ENCODE measurements around the gene THAP6.
"Not testable (repeated sequence)": the region's sequence is repeated elsewhere in the genome, so short reads cannot be mapped to it uniquely, and the experiment has no call there.

The THAP6 gene

GRCh38 chr4:75495476-75495875, 18.8 kb upstream of the THAP6 start:
- no peak for TF ChIP-seq ZFX (IDR thresholded peaks at IDR 0.05; ENCODE audit: borderline replicate concordance)
- no peak for TF ChIP-seq CTCF (IDR thresholded peaks at IDR 0.05)
- H3K27ac ChIP-seq: no peak overlapping the region

- no peak overlapping the region for H3K27ac ChIP-seq
Measured at GRCh38 chr4:75496406-75496805, 17.9 kb upstream of the THAP6 start.

GRCh38 chr4:75497133-75497532, 17.1 kb upstream of the THAP6 start:
- TF ChIP-seq ZFX (IDR thresholded peaks at IDR 0.05; ENCODE audit: borderline replicate concordance) (no peak), CTCF (IDR thresholded peaks at IDR 0.05) (no peak)
- H3K27ac ChIP-seq: no peak overlapping the region

More at GRCh38 chr4:75496406-75496805, 17.9 kb upstream of the THAP6 start:
- TF ChIP-seq CTCF (IDR thresholded peaks at IDR 0.05) (no peak), ZFX (IDR thresholded peaks at IDR 0.05; ENCODE audit: borderline replicate concordance) (no peak)

GRCh38 chr4:75498041-75498440, 16.2 kb upstream of the THAP6 start:
- H3K27ac ChIP-seq: no peak overlapping the region
- TF ChIP-seq ZFX (IDR thresholded peaks at IDR 0.05; ENCODE audit: borderline replicate concordance) (no peak), CTCF (IDR thresholded peaks at IDR 0.05) (no peak)

GRCh38 chr4:75499900-75500299, 14.4 kb upstream of the THAP6 start:
- no peak overlapping the region for H3K27ac ChIP-seq
- TF ChIP-seq ZFX (IDR thresholded peaks at IDR 0.05; ENCODE audit: borderline replicate concordance) (no peak), CTCF (IDR thresholded peaks at IDR 0.05) (no peak)

- no peak for TF ChIP-seq CTCF (IDR thresholded peaks at IDR 0.05)
- no peak for TF ChIP-seq ZFX (IDR thresholded peaks at IDR 0.05; ENCODE audit: borderline replicate concordance)
Measured at GRCh38 chr4:75502671-75503070, 11.6 kb upstream of the THAP6 start.

GRCh38 chr4:75505630-75506029, 8.6 kb upstream of the THAP6 start:
- H3K27ac ChIP-seq: peak overlapping the region; percentile 14; the same call in 1 of the 2 replicates
- no peak for TF ChIP-seq ZFX (IDR thresholded peaks at IDR 0.05; ENCODE audit: borderline replicate concordance)
- TF ChIP-seq CTCF (IDR thresholded peaks at IDR 0.05): no peak

More at GRCh38 chr4:75502671-75503070, 11.6 kb upstream of the THAP6 start:
- no peak overlapping the region for H3K27ac ChIP-seq

GRCh38 chr4:75509592-75509991, 4.7 kb upstream of the THAP6 start:
- not testable (repeated sequence) for H3K27ac ChIP-seq
